MG63 (cell line): ENCODE data around the gene MGRN1. TPM values are rescaled to one million over a fixed set of nuclear protein-coding genes. Genes with fewer than 3 reads are reported as not detected.

Experiments
- DNase-seq: peaks from one replicate; pipeline ENCODE4 v3.0.0-alpha.2; 2020
- H3K27me3 ChIP-seq: fragments of 250-450 bp; sonication (Bioruptor Pico); 2 replicates; pipeline ENCODE4 v1.5.1; 2020; ENCODE audit warnings: mild to moderate bottlenecking, moderate library complexity
- H3K36me3 ChIP-seq: fragments of 250-450 bp; sonication (Bioruptor Pico); 2 replicates; pipeline ENCODE4 v1.5.1; 2020; ENCODE audit warnings: mild to moderate bottlenecking, moderate library complexity
- H3K4me3 ChIP-seq: fragments of 250-450 bp; sonication (Bioruptor Pico); 2 replicates; pipeline ENCODE4 v1.5.1; 2020; ENCODE audit warnings: mild to moderate bottlenecking, moderate library complexity
- H3K9me3 ChIP-seq: fragments of 250-450 bp; sonication (Bioruptor Pico); 2 replicates; pipeline ENCODE4 v1.5.1; 2020; ENCODE audit warnings: mild to moderate bottlenecking, moderate library complexity
- total RNA-seq: library from RNA; depleted of rRNA; stranded (reverse); fragments of >200 nt; shearing (Covaris generic); gene quantifications from 2 replicates; pipeline ENCODE4 v1.2.3, GENCODE V29; 2014; ENCODE audit warnings: low replicate concordance

The MGRN1 gene
- total RNA-seq, 1 experiment from 2014 or later, result 13.8 TPM

DNA sequence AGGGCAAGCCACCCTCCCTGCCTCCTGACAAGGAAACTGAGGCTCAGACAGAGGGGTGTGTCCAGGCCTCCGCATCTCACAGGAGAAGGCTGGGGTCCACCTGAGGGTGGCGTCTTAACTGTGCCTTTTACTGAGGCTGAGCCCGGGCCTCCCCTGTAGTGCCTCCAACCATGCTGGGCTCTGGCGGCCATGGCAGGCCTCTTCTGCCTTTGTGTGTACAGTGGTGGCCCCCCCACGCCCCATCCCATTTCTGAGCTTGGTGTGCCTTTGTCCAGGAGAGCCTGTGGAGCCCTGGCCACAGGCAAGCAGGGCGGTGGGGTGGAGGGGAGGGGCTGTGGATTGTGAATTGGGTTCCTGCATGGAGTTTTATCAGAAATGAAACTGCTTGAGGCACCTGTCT is 31.2 kb downstream of the MGRN1 start:
- Histone ChIP-seq H3K4me3 (no peak overlapping the region), H3K27me3 (no peaks in the 10 kb centered on the region), H3K36me3 (peaks cover 62% of the 10 kb centered on the region), H3K9me3 (no peaks in the 10 kb centered on the region)
- no peak for DNase-seq

DNA sequence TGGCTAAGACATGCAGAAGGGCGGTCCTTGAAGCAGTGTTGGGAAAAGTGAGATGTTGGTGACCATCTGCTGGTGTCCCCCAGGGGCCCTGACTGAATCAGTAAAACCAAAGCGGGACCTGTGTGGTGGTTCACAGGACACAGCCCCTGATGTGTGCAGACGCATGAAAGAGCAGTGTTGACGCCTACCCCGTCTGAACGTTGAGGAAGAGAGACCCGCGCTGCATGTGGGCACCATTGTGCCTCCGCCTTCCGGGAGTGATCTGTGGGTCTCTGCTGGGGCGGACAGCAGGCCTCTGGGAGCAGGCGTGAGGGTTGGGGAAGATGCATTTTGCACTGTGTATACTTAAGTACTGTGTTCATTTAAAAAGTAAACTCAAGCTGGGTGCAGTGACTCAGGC is 31.6 kb downstream of the MGRN1 start:
- Histone ChIP-seq H3K9me3 (no peaks in the 10 kb centered on the region), H3K4me3 (no peak overlapping the region), H3K36me3 (peaks cover 60% of the 10 kb centered on the region), H3K27me3 (no peaks in the 10 kb centered on the region)
- DNase-seq, result no peak

DNA sequence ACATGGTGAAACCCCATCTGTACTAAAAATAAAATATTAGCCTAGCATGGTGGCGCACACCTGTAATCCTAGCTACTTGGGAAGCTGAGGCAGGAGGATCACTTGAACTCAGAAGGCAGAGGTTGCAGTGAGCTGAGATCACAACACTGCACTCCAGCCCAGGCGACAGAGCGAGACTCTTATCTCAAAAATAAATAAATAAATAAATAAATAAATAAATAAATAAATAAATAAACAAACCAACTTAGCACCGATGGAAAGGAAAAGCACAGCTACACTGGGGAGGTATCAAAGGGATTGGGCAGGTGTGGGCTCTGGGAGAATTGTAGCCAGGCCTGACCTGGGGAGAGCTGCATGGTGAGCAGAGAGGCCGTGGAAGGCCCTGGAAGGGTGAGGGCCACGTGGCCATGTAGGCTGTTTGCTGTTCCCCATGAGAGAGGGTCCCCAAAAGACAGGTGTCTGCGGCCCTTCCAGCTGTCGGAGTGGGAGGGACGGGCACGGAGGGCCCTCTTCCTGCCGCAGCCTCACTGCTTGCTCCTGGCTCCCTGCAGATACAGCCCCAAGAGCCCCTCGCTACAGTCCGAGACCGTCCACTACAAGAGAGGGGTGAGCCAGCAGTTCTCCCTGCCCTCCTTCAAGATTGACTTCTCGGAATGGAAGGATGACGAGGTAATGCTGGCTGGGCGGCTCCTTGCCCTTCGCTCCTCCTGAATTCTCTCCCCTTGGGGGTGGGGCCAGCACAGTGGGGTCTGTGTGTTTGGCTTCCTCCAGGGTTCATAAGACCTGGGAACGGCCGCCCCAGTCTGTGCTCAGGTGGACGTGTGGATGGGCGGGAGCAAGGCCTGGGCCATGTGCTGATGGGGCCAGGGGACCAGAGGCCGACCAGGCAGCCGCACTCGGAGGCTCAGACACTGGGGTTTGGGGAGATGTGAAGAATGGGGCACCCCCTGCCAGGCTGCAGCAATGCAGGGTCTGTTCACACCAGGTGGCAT is 32.4 kb downstream of the MGRN1 start:
- Histone ChIP-seq H3K9me3 (no peaks in the 10 kb centered on the region), H3K36me3 (peaks cover 55% of the 10 kb centered on the region), H3K27me3 (no peaks in the 10 kb centered on the region), H3K4me3 (no peak overlapping the region)
- DNase-seq, result no peak

DNA sequence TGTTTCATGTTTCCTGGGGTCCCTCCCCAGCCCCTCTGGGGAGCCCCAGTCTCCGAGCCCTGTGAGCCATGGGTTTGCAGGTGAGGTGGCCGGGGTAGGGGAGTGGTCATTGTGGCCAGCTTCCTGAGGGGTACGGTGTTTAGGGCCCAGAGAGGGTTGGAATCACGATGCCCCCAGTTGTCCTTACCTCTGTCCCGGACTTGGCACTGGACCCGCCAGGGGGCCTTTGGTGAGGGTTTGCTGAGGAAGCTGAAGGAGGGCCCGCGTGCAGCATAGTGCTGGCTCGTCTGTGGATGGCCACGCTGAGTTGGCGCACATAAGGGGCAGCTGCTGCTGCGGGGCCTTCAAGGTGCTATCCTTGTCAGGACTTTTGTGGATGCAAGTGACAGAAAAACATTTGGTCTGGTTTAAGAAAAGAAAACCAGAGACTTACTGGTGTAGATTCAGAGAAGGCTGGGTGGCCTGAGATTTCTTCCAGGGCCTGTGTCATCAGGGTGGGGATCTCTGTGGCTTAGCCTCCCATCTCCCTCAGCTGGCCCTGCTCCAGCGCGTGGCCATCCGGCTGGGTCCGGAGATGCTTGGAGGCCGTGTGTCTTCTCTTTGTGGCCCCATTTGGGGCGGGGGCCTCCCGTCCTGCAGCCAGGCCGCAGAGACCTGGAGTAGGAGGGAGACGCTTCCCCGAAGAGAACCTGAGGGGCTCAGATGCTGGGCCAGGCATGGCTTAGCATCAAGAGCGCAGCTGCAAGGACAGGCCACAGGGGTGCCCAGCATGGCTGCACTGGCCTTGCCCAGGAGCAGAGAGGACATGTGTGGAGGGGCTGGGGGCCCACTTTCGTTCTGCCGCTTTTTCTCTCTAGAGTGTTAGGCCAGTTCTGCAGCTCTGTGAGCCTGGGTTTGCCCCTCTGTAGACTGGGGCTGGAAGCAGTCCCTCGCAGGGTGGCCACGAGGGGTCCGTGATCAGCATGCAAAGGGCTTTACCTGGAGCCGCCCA is 35.0 kb downstream of the MGRN1 start:
- no peak for DNase-seq
- Histone ChIP-seq H3K27me3 (no peaks in the 10 kb centered on the region), H3K36me3 (peaks cover 56% of the 10 kb centered on the region)

DNA sequence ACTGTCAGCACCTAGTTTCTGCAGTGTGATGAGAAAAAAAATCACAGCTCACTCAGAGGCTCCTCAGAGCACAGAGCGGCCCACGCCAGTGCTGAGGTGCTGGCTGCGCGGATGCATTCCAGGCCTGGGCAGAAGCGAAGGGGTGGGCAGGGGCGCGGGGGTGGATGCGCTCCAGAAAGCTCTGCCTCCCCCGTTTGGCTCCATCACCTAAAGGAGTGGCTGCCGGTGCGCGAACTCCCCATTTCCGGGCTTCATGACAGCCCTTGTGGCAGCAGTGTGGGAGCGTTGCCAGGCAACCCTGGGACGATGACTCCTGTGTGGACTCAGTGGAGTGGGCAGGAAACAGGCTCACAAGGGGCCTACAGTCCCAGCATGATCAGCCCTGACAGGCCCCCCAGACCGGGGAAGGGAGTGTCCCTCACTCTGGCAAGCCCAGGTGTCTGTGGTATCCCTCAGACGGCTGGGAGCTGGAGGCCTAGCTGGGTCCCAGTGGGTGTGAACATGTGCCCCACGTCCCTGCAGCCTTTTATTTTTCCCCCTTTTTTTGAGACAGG is 35.9 kb downstream of the MGRN1 start:
- Histone ChIP-seq H3K36me3 (peaks cover 59% of the 10 kb centered on the region), H3K27me3 (no peaks in the 10 kb centered on the region), H3K4me3 (no peak overlapping the region), H3K9me3 (no peaks in the 10 kb centered on the region)
- DNase-seq, result no peak

More for the DNA sequence above, 35.0 kb downstream of the MGRN1 start:
- Histone ChIP-seq H3K4me3 (no peak overlapping the region), H3K9me3 (no peaks in the 10 kb centered on the region)

DNA sequence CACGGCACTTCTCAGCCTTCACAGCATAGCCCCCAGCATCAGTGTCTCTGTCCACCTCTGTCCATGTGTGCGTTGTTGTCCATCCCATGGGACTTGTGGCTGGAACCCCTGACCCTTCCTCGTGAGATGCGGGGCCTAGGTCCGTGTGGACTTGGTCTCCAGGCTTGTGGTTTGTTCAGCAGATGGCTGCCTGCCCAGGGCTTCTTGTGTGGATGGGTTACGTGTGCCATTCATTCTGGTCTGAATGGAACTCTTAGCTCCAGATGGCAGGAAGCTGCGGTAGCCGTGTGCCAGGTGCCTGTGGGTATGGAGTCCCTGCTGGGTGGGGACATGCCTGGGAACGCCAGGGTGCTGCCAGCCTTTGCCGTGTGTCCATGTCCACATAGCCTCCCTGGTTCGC is 37.0 kb downstream of the MGRN1 start:
- Histone ChIP-seq H3K9me3 (no peaks in the 10 kb centered on the region), H3K36me3 (peaks cover 56% of the 10 kb centered on the region)
- no peak for DNase-seq

DNA sequence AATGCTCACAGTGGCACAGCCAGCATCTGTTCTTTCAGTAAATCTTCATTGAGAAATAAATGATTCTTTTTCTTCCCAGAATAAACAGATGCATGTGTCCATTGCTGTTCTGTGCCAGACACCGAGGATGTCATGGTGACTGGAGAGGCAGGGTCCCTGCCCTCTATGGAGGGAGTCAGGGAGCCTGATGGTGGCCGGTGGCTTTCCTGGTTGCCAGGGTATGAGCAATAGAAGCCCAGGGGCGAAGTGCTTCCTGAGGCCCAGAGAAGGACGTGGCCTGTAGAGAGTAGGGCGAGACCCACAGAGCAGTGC is 38.8 kb downstream of the MGRN1 start:
- no peaks in the 10 kb centered on the region for H3K9me3 ChIP-seq
- no peak for DNase-seq
- H3K4me3 ChIP-seq, result no peak overlapping the region
- H3K36me3 ChIP-seq, result peaks cover 57% of the 10 kb centered on the region
- H3K27me3 ChIP-seq, result no peaks in the 10 kb centered on the region

More for the DNA sequence above, 37.0 kb downstream of the MGRN1 start:
- H3K27me3 ChIP-seq, result no peaks in the 10 kb centered on the region
- H3K4me3 ChIP-seq, result no peak overlapping the region

DNA sequence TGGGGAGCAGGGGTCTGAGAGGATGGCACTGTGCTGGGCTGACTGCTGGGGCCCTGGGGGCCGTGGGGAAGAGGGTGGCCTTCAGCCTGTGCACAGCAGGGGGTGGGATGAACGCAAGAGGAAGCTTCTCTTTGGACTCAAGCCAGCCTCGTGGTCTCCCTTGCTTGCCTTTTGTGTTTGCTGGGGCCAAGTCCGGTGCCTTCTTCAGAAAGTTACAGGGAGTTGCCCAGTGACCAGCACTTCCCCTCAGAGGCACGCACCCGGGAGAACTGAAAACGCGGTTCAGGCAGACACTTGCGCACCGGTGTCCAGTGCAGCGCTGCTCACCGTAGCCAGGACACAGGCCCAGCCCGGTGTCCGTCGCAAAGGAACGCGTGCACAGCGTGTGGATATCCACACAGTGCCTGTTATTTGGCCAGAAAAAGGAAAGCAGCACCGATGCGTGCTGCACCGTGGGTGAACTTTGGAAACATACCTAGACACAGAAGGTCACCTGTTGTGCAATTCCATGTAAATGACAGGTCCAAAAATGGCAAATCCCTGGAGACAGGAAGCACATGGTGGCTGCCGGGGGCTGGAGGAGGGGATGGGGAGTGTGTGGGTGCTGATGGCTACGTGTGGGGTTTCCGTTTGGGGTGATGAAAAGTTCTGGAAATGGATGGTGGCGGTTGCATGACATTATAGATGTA is 39.3 kb downstream of the MGRN1 start:
- no peak overlapping the region for H3K4me3 ChIP-seq
- DNase-seq, result no peak
- H3K27me3 ChIP-seq, result no peaks in the 10 kb centered on the region
- H3K9me3 ChIP-seq, result no peaks in the 10 kb centered on the region
- H3K36me3 ChIP-seq, result peaks cover 57% of the 10 kb centered on the region

DNA sequence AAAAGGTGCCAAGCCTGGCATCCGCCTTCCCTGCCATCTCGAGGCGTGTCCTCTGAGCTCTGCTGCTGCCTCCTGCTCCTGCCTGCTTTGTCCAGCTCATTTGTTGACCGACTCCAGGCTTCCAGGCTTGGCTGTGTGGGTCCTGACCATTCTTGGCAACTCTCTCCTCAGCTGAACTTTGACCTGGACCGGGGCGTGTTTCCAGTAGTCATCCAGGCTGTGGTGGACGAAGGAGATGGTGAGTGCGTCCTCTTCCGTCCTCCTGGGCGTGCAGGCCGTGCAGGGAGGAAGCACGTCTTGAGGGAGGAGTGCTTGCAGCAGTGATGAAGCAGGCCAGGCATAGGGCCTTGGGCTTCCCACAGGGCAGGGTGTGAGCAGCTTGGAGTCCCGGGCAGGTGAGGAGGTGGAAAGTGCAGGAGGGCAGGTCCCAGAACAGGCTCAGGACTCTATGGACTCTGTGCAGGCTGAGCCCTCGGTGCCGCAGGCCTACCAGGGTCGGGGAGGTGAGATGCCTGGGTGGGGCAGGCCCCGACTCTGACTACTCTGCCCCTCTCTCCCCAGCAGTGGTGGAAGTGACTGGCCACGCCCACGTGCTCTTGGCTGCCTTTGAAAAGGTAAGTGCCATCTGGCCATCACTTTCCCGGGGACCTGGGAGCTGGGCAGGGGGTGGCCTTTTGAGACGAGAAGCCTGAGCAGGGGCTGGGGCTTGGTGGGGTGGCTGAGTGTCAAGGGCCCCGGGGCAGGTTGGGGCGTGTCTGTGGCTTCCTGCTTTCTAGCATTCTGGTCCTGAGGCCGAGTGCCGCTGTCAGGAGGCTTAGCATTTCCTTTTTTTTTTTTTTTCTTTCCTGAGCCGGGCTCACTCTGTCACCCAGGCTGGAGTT is 40.2 kb downstream of the MGRN1 start:
- no peak for DNase-seq
- H3K27me3 ChIP-seq, result no peaks in the 10 kb centered on the region
- no peak overlapping the region for H3K4me3 ChIP-seq
- H3K9me3 ChIP-seq, result no peaks in the 10 kb centered on the region
- peaks cover 59% of the 10 kb centered on the region for H3K36me3 ChIP-seq

DNA sequence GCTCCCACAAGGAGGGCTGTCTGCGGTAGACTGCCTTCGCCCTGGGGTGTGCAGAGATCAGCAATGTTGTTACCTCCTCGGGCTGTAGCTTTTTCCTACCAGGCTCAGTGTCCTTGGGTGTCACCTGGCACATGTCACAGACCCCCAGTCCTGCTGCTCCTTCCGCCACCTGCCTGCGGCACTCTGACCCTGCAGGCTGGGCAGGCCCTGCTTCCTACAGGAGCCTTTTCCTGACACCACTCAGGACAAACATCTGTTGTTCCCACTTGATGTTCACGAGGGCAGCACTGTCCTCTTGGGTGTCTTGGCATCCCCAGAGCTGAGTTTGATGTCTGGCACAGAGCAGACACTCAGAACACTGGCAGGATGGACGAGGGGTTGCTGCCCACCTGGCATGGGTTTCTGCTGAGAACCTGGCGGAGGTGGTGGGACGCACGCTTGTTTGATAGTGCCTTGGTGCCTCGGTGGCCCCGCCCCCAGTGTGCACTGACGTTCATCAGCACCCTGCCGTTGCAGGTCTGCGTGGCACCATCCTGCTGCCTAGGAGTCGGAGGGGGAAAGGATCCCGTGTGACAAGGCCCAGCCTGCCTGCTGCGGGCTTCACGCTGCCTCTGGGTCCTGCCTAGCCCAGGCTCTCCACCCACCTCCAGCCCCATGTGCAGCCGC is 42.0 kb downstream of the MGRN1 start:
- Histone ChIP-seq H3K36me3 (peaks cover 64% of the 10 kb centered on the region), H3K27me3 (no peaks in the 10 kb centered on the region), H3K4me3 (no peak overlapping the region), H3K9me3 (no peaks in the 10 kb centered on the region)
- no peak for DNase-seq

DNA sequence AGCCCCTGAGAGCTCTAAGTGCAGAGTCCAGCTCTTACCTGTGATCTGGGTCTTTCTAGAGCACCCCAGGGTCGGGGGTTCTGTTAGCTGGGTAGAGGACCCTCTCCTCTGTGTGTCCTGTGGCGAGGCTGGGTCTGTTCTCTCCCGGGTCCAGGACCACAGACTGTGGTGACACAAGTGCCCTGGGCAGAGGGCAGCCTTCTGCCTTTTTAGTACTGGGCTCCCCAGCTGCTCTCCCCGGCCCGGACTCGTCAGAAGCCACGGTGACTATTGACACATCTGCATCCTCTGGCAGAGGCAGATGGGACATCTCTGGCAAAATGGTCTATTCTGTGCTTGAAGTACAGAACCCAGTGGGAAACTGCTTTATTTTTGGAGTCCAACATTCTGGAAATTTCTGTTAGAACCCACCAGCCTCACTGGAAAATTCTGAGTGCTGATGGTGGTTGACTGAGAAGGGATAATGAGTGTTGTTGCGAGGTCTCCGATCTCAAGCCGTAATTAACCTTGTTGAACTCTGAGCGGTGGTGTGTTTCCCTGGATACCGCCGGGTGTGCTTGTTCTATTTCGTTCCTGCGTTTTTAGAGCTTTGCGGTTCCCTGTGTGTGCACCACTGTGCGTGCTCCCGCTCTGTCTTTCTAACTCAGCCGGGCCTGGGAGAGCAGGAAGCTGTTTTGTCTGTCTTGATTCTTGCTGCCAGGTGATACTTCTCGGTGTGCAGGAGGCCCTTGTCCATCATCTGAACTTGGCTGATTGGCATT is 42.8 kb downstream of the MGRN1 start:
- Histone ChIP-seq H3K27me3 (no peaks in the 10 kb centered on the region), H3K36me3 (peaks cover 65% of the 10 kb centered on the region), H3K9me3 (no peaks in the 10 kb centered on the region), H3K4me3 (no peak overlapping the region)
- no peak for DNase-seq

DNA sequence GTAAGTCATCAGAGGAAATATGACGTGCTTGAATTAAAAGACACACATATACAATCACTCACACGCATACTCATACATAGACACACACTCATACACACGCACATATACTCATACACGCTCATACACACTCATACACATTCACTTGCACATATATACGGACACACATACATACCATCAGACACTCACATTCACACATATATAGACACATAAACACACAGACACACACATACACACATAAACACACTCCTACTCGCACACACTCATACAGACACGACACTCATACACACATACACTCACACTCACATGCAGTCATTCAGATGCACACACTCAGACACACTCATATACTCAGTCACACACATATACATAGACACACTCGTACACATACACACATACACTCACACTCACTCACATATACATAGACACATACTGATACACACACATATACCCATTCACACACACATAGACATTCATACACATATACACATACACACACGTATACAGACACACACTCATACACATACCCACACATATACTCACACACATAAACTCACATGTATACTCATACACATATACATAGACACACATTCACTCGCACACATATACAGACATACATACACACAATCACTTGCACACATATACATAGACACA is 43.8 kb downstream of the MGRN1 start:
- H3K36me3 ChIP-seq, result peaks cover 75% of the 10 kb centered on the region
- no peak overlapping the region for H3K4me3 ChIP-seq
- DNase-seq, result no peak

DNA sequence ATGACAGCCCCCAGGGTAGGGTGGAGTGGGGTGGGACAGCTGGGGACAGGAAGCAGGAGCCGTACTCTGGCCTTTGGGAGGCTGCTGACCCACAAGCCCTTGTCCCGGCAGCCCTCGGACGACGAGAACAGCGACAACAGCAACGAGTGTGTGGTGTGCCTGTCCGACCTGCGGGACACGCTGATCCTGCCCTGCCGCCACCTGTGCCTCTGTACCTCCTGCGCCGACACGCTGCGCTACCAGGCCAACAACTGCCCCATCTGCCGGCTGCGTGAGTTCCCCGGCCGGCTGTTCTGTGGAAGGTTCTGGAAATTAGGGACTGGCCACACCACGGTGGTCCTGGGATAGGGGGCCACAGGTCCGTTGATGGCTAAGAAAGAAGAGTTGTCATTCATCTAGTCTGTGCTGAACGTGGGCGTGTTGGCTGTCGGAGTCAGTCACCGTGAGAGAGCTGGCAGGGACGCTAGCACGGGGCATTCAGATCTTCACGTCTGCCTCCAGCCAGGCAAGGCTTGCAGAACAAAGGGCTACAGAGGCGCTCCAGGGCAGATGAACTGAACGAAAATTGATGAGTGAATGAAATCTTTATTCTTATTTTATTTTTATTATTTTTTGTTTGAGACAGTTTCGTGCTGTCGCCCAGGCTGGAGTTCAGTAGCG is 48.9 kb downstream of the MGRN1 start:
- no peak overlapping the region for H3K4me3 ChIP-seq
- peaks cover 52% of the 10 kb centered on the region for H3K36me3 ChIP-seq
- DNase-seq, result no peak
- H3K9me3 ChIP-seq, result no peaks in the 10 kb centered on the region
- H3K27me3 ChIP-seq, result no peaks in the 10 kb centered on the region

More for the DNA sequence above, 43.8 kb downstream of the MGRN1 start:
- Histone ChIP-seq H3K27me3 (no peaks in the 10 kb centered on the region), H3K9me3 (no peaks in the 10 kb centered on the region)
